PC-3 (cell line): Measurements from ENCODE around the gene PTPRN2. TPM values are rescaled to one million over a fixed set of nuclear protein-coding genes. Genes with fewer than 3 reads are reported as not detected.

Experiments
- ATAC-seq: fragments of 200-7000 bp; cut with Tn5 transposase; 2 replicates; pipeline ENCODE4 v1.9.1; 2020; ENCODE audit warnings: mild to moderate bottlenecking, moderate library complexity
- BruUV-seq: library from RNA; stranded (reverse); fragments of 400-500 nt; replicated peaks from 2 replicates; lab custom pipeline; 2021; lab: Mats Ljungman, UMichigan
- CTCF ChIA-PET: fragments of 300-600 bp; sonication (Branson Sonifier 250); formaldehyde crosslinking; loops from one replicate; lab custom pipeline; 2022; ENCODE audit warnings: antibody characterized with exemption; lab: Charles Lee
- POLR2A ChIA-PET: fragments of 300-600 bp; sonication (Branson Sonifier 250); formaldehyde crosslinking; loops from one replicate; lab custom pipeline; 2022; ENCODE audit warnings: antibody characterized with exemption; ENCODE audit not compliant: unreplicated experiment; lab: Charles Lee
- DNase-seq: peaks from one replicate; pipeline ENCODE4 v3.0.0-alpha.2; 2015
- H2AFZ ChIP-seq: fragments of 300-600 bp; sonication (generic); 2 replicates; pipeline ENCODE4 v1.6.0; 2016; ENCODE audit warnings: antibody characterized with exemption, low read length
- H3F3A ChIP-seq: fragments of 300-600 bp; sonication (generic); one replicate; pipeline ENCODE4 v1.6.0; 2017; ENCODE audit warnings: antibody characterized with exemption, low read length, control low read depth, mild to moderate bottlenecking; ENCODE audit not compliant: unreplicated experiment
- H3K27ac ChIP-seq: fragments of 300-600 bp; sonication (generic); 2 replicates; pipeline ENCODE4 v1.5.1; 2016; ENCODE audit warnings: mild to moderate bottlenecking, low read length
- H3K27me3 ChIP-seq: fragments of 300-600 bp; sonication (generic); 2 replicates; pipeline ENCODE4 v1.6.1; 2016; ENCODE audit warnings: low read length, mixed read lengths
- H3K36me3 ChIP-seq: fragments of 300-600 bp; sonication (generic); 2 replicates; pipeline ENCODE4 v1.6.1; 2016; ENCODE audit warnings: low read depth, mixed run types, low read length, mixed read lengths
- H3K4me1 ChIP-seq: fragments of 300-600 bp; sonication (generic); 2 replicates; pipeline ENCODE4 v1.5.1; 2016; ENCODE audit warnings: low read length; ENCODE audit not compliant: insufficient read depth
- H3K4me2 ChIP-seq: fragments of 300-600 bp; sonication (generic); 2 replicates; pipeline ENCODE4 v1.6.0; 2016; ENCODE audit warnings: low read length
- H3K4me3 ChIP-seq: fragments of 300-600 bp; sonication (generic); 2 replicates; pipeline ENCODE4 v1.5.1; 2016; ENCODE audit warnings: mild to moderate bottlenecking, low read length, mixed read lengths
- H3K79me2 ChIP-seq: fragments of 300-600 bp; sonication (generic); 2 replicates; pipeline ENCODE4 v1.6.1; 2017; ENCODE audit warnings: low read length, mixed read lengths
- H3K9ac ChIP-seq: fragments of 300-600 bp; sonication (generic); 2 replicates; pipeline ENCODE4 v1.6.0; 2016; ENCODE audit warnings: mild to moderate bottlenecking, low read length
- H3K9me2 ChIP-seq: fragments of 300-600 bp; sonication (generic); replicated peaks from 2 replicates; pipeline ENCODE4 v1.6.1; 2016; ENCODE audit warnings: mixed run types, low read length, mixed read lengths
- H3K9me3 ChIP-seq: fragments of 300-600 bp; sonication (generic); 2 replicates; pipeline ENCODE4 v1.6.1; 2016; ENCODE audit warnings: low read length, mixed read lengths
- H4K20me1 ChIP-seq: fragments of 300-600 bp; sonication (generic); 2 replicates; pipeline ENCODE4 v1.6.1; 2016; ENCODE audit warnings: low read length, mixed read lengths
- CTCF ChIP-seq: fragments of 300-600 bp; sonication (generic); conservative IDR thresholded peaks from 2 replicates; pipeline ENCODE4 v1.5.1; 2017; ENCODE audit warnings: antibody characterized with exemption, low read depth, mild to moderate bottlenecking, low read length
- EZH2 ChIP-seq: fragments of 300-600 bp; sonication (generic); IDR thresholded peaks from one replicate; pipeline ENCODE4 v1.6.1; 2017; ENCODE audit warnings: antibody characterized with exemption, mild to moderate bottlenecking, low read length; ENCODE audit not compliant: unreplicated experiment
- EZH2phosphoT487 ChIP-seq: fragments of 300-600 bp; sonication (generic); IDR thresholded peaks from 2 replicates; pipeline ENCODE4 v1.6.1; 2018; ENCODE audit warnings: mild to moderate bottlenecking, antibody characterized with exemption, low read length, borderline replicate concordance
- intact Hi-C: fragments of 100-400 bp; cut with micrococcal nuclease; formaldehyde crosslinking; loops from 2 replicates; pipeline ENCODE4 v1.9.0; 2023
- total RNA-seq: library from RNA; depleted of rRNA; stranded (reverse); fragments of >200 nt; gene quantifications from 2 replicates; pipeline ENCODE4 v1.2.3, GENCODE V29; 2014

The PTPRN2 gene
- total RNA-seq, 1 experiment from 2014 or later, result 3.2 TPM

GRCh38 chr7:157585113-157585861 lies 1002.3 kb downstream of the PTPRN2 start:
- H3K9ac ChIP-seq, result no peak overlapping the region
- intact Hi-C loops, result no loop called here
- H3K79me2 ChIP-seq, result no peaks in the 10 kb centered on the region
- no peaks in the 10 kb centered on the region for H3F3A ChIP-seq
- H4K20me1 ChIP-seq, result no peaks in the 10 kb centered on the region
- TF ChIP-seq EZH2 (no peak), EZH2phosphoT487 (no peak), CTCF (no peak)
- H3K4me2 ChIP-seq, result no peak overlapping the region
- H3K27me3 ChIP-seq, result no peaks in the 10 kb centered on the region
- ChIA-PET POLR2A (no interaction called here), CTCF (no interaction called here)
- no peaks in the 10 kb centered on the region for H3K36me3 ChIP-seq
- H2AFZ ChIP-seq, result no peak overlapping the region
- no peaks in the 10 kb centered on the region for H3K4me1 ChIP-seq
- no peak overlapping the region for H3K27ac ChIP-seq
- ATAC-seq, result no peak
- H3K4me3 ChIP-seq, result no peak overlapping the region
- no TSS peak for BruUV-seq
- no peaks in the 10 kb centered on the region for H3K9me3 ChIP-seq
- H3K9me2 ChIP-seq, result no peaks in the 10 kb centered on the region
- no peak for DNase-seq

- DNase-seq (no peak), ATAC-seq (no peak)
- no peaks in the 10 kb centered on the region for H3K79me2 ChIP-seq
- H3K27me3 ChIP-seq, result no peaks in the 10 kb centered on the region
- TF ChIP-seq EZH2 (no peak), EZH2phosphoT487 (no peak), CTCF (no peak)
- H3K4me1 ChIP-seq, result no peaks in the 10 kb centered on the region
- H3F3A ChIP-seq, result no peaks in the 10 kb centered on the region
- H3K9ac ChIP-seq, result no peak overlapping the region
- H3K4me2 ChIP-seq, result no peak overlapping the region
- H3K9me3 ChIP-seq, result no peaks in the 10 kb centered on the region
- no peaks in the 10 kb centered on the region for H3K9me2 ChIP-seq
- ChIA-PET POLR2A (interaction anchor here (0.6 kb wide), 2 partner anchors 30 to 242 kb away, joined by 4 to 17 read pairs; no protein-coding TSS in a partner anchor), CTCF (no interaction called here)
- no peak overlapping the region for H3K27ac ChIP-seq
- no peak overlapping the region for H3K4me3 ChIP-seq
- H4K20me1 ChIP-seq, result no peaks in the 10 kb centered on the region
- no TSS peak for BruUV-seq
- H3K36me3 ChIP-seq, result no peaks in the 10 kb centered on the region
- intact Hi-C loops, result no loop called here
- H2AFZ ChIP-seq, result no peak overlapping the region
These were observed 1003.2 kb downstream of the PTPRN2 start for GRCh38 chr7:157584420-157584819.

DNA sequence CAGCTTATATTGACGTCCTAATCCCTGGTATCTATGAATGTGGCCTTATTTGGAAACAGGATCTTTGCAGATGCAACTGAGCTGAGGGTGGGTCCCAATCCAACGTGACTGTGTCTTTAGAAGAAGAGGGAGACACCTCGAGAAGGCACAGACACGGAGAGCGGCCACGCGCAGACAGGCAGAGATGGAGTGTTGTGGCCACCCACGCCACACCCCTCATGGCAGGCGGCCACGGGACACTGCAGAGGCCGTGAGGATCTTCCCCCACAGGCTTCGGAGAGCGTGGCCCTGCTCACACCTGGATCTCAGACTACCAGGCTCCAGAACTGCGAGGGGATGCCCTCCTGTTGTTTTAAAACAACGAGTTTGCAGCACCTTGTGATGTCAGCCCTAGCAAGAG lies 1005.9 kb downstream of the PTPRN2 start:
- TF ChIP-seq EZH2phosphoT487 (no peak), CTCF (no peak), EZH2 (no peak)
- H3K27ac ChIP-seq, result no peak overlapping the region
- CTCF ChIA-PET, result no interaction called here
- no peaks in the 10 kb centered on the region for H3F3A ChIP-seq
- no peak overlapping the region for H3K9ac ChIP-seq
- no peaks in the 10 kb centered on the region for H4K20me1 ChIP-seq
- no peak overlapping the region for H3K4me2 ChIP-seq
- H3K27me3 ChIP-seq, result no peaks in the 10 kb centered on the region
- no peak overlapping the region for H3K4me3 ChIP-seq
- POLR2A ChIA-PET, result no interaction called here
- no peaks in the 10 kb centered on the region for H3K79me2 ChIP-seq
- intact Hi-C loops, result no loop called here
- H3K9me2 ChIP-seq, result no peaks in the 10 kb centered on the region
- H2AFZ ChIP-seq, result no peak overlapping the region
- no peaks in the 10 kb centered on the region for H3K4me1 ChIP-seq
- BruUV-seq, result no TSS peak
- no peaks in the 10 kb centered on the region for H3K9me3 ChIP-seq
- no peaks in the 10 kb centered on the region for H3K36me3 ChIP-seq
- no peak for DNase-seq
- no peak for ATAC-seq
